Left lung (tissue), 10 donors: ENCODE data around the gene GYS2. TPM values are rescaled to one million over a fixed set of nuclear protein-coding genes. Genes with fewer than 3 reads are reported as not detected.

ENCODE experiments used
- ATAC-seq: fragments of 200-7000 bp; cut with Tn5 transposase; one replicate; pipeline ENCODE4 v1.9.1; 2020; ENCODE audit warnings: moderate library complexity
- DNase-seq, 4 donors: peaks; one replicate each; pipeline ENCODE4 v3.0.0-alpha.2; 2013 to 2020
- H3K27ac ChIP-seq, 2 donors: fragments of 200-600 bp; sonication (generic) in 1 of 2; one replicate each; pipeline versions ENCODE4 v1.5.0 to v1.8.0; 2020 to 2021
- H3K27me3 ChIP-seq, 2 donors: fragments of 200-600 bp; sonication (generic) in 1 of 2; one replicate each; pipeline versions ENCODE4 v1.5.0 to v1.8.0; 2020 to 2021
- H3K36me3 ChIP-seq, 2 donors: fragments of 200-600 bp; sonication (generic) in 1 of 2; one replicate each; pipeline versions ENCODE4 v1.5.0 to v1.8.0; 2020 to 2021
- H3K4me1 ChIP-seq, 2 donors: fragments of 200-600 bp; one replicate each; pipeline ENCODE4 v1.8.0; 2021
- H3K4me3 ChIP-seq, 2 donors: fragments of 200-600 bp; sonication (generic) in 1 of 2; one replicate each; pipeline versions ENCODE4 v1.5.0 to v1.8.0; 2020 to 2021; ENCODE audit warnings: mild to moderate bottlenecking in 1 of 2
- H3K9me3 ChIP-seq, 2 donors: fragments of 200-600 bp; sonication (generic) in 1 of 2; one replicate each; pipeline versions ENCODE4 v1.5.0 to v1.8.0; 2020 to 2021
- intact Hi-C, 2 donors: fragments of 100-400 bp; cut with DNase I; formaldehyde crosslinking; loops; one replicate each; pipeline versions ENCODE4 v1.11.2 to v1.14.2; 2022
- polyA plus RNA-seq, 6 donors: library from polyadenylated mRNA; unstranded; fragments of 120-200 nt; gene quantifications; one replicate each; pipeline ENCODE4 v1.2.1, GENCODE V29; 2013; ENCODE audit not compliant: insufficient read length in 6 of 6
- total RNA-seq, 2 donors: library from RNA; stranded (reverse); fragmentation: NEBNext Ultra II Directional; extraction: Animal tissue kit (Norgen Biotek cat#: 25700); gene quantifications; one replicate each; pipeline ENCODE4 v1.2.1, GENCODE V29; 2021
- TF ChIP-seq, protein P1 (sequence below), 2 donors: fragments of 200-600 bp; sonication (generic) in 1 of 2; IDR thresholded peaks; one replicate each; pipeline versions ENCODE4 v1.5.0 to v1.8.0; 2021; ENCODE audit warnings: antibody characterized with exemption in 2 of 2
- donor health status: DM: no; HTN: yes; CAD: no.
- donor health status: DM: no; HTN: no; CAD: no.

The GYS2 gene
- total and polyA plus RNA-seq, 8 donors = 0.07 to 0.42 (median 0.32) TPM; not detected in 4

GRCh38 chr12:21546716-21547115 lies 57.9 kb downstream of the GYS2 start:
- intact Hi-C loops = no loop called here
- Histone ChIP-seq H3K4me1 (no peaks in the 10 kb centered on the region), H3K9me3 (no peaks in the 10 kb centered on the region), H3K36me3 (no peaks in the 10 kb centered on the region), H3K27me3 (no peaks in the 10 kb centered on the region), H3K27ac (no peak overlapping the region), H3K4me3 (no peak overlapping the region)
- TF ChIP-seq, protein P1, sequence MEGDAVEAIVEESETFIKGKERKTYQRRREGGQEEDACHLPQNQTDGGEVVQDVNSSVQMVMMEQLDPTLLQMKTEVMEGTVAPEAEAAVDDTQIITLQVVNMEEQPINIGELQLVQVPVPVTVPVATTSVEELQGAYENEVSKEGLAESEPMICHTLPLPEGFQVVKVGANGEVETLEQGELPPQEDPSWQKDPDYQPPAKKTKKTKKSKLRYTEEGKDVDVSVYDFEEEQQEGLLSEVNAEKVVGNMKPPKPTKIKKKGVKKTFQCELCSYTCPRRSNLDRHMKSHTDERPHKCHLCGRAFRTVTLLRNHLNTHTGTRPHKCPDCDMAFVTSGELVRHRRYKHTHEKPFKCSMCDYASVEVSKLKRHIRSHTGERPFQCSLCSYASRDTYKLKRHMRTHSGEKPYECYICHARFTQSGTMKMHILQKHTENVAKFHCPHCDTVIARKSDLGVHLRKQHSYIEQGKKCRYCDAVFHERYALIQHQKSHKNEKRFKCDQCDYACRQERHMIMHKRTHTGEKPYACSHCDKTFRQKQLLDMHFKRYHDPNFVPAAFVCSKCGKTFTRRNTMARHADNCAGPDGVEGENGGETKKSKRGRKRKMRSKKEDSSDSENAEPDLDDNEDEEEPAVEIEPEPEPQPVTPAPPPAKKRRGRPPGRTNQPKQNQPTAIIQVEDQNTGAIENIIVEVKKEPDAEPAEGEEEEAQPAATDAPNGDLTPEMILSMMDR (IDR thresholded peaks at IDR 0.05) = no peak
- DNase-seq (no peak), ATAC-seq (no peak)

GRCh38 chr12:21545557-21545956 lies 59.1 kb downstream of the GYS2 start:
- Histone ChIP-seq H3K36me3 (no peaks in the 10 kb centered on the region), H3K27ac (no peak overlapping the region), H3K9me3 (no peaks in the 10 kb centered on the region), H3K27me3 (no peaks in the 10 kb centered on the region), H3K4me3 (no peak overlapping the region), H3K4me1 (no peaks in the 10 kb centered on the region)
- ATAC-seq = no peak
- intact Hi-C loops = no loop called here
- TF ChIP-seq, protein P1 (IDR thresholded peaks at IDR 0.05) = no peak
- no peak for DNase-seq

- Histone ChIP-seq H3K4me3 (no peak overlapping the region), H3K27me3 (no peaks in the 10 kb centered on the region), H3K9me3 (no peaks in the 10 kb centered on the region), H3K27ac (no peak overlapping the region), H3K36me3 (no peaks in the 10 kb centered on the region), H3K4me1 (no peaks in the 10 kb centered on the region)
- intact Hi-C loops = no loop called here
- TF ChIP-seq, protein P1 (IDR thresholded peaks at IDR 0.05) = no peak
- DNase-seq (no peak), ATAC-seq (no peak)
These were observed 61.5 kb downstream of the GYS2 start for GRCh38 chr12:21543151-21543550.

DNA sequence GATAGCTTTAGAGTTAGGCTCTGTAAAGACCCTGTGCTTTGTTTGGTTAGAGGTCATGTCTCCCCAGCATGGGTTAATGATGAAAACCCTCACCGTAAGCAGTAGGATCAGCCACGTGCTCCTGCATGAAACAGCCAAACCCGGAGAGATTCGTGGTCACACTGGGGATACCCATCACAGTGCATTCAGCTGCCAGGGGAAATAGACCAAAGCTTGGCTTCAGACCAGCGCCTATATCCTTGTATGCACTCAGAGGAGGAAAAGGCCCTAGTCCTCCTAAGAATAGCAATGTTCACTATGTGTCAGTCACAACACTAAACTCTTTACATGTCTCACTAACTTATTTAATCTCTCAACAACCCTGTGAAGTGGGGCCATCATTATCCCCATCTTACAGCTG lies 62.2 kb downstream of the GYS2 start:
- H3K4me3 ChIP-seq = no peak overlapping the region
- no peaks in the 10 kb centered on the region for H3K36me3 ChIP-seq
- DNase-seq (no peak), ATAC-seq (no peak)
- H3K27ac ChIP-seq = no peak overlapping the region
- intact Hi-C loops = no loop called here
- no peaks in the 10 kb centered on the region for H3K27me3 ChIP-seq
- no peaks in the 10 kb centered on the region for H3K9me3 ChIP-seq
- TF ChIP-seq, protein P1 (IDR thresholded peaks at IDR 0.05) = no peak
- H3K4me1 ChIP-seq = no peaks in the 10 kb centered on the region

DNA sequence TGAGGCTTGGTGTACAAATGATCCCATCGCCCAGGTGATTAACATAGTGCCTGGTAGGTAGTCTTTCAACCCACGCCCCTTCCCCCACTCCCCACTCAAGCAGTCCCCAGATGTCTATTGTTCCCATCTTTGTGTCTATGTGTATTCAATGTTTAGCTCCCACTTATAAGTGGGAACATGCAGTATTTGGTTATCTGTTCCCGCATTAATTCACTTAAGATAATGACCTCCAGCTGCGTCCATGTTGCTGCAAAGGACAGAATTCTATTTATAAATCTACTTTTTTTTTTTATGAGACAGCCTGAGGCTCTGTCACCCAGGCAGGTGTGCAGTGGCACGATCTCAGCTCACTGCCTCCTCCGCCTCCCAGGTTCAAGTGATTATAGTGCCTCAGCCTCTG lies 62.9 kb downstream of the GYS2 start:
- Histone ChIP-seq H3K27me3 (no peaks in the 10 kb centered on the region), H3K4me3 (no peak overlapping the region), H3K36me3 (no peaks in the 10 kb centered on the region), H3K9me3 (no peaks in the 10 kb centered on the region), H3K4me1 (no peaks in the 10 kb centered on the region), H3K27ac (no peak overlapping the region)
- TF ChIP-seq, protein P1 (IDR thresholded peaks at IDR 0.05) = no peak
- no peak for ATAC-seq
- intact Hi-C loops = no loop called here
- no peak for DNase-seq
